PC-9 (cell line): ENCODE measurements around the gene OTUD1. TPM values are rescaled to one million over a fixed set of nuclear protein-coding genes. Genes with fewer than 3 reads are reported as not detected.

Experiments
- BruUV-seq: library from RNA; stranded (reverse); fragments of 400-500 nt; replicated peaks from 2 replicates; lab custom pipeline; 2021; lab: Mats Ljungman, UMichigan
- CTCF ChIA-PET: fragments of 300-600 bp; sonication (Branson Sonifier 250); formaldehyde crosslinking; loops from one replicate; lab custom pipeline; 2022; ENCODE audit warnings: antibody characterized with exemption; lab: Charles Lee
- POLR2A ChIA-PET: fragments of 300-600 bp; sonication (Branson Sonifier 250); formaldehyde crosslinking; loops from one replicate; lab custom pipeline; 2022; ENCODE audit warnings: antibody characterized with exemption; ENCODE audit not compliant: unreplicated experiment; lab: Charles Lee
- DNase-seq, 2 experiments: peaks; one replicate each; pipeline versions ENCODE4 v3.0.0 to v3.0.0-alpha.2; 2015 to 2022; ENCODE audit warnings: mixed read lengths in 1 of 2
- H2AFZ ChIP-seq: fragments of 200-600 bp; sonication (generic); 2 replicates; pipeline ENCODE4 v1.8.1; 2017; ENCODE audit warnings: antibody characterized with exemption
- H3F3A ChIP-seq: fragments of 200-600 bp; sonication (generic); 2 replicates; pipeline ENCODE4 v1.8.1; 2017; ENCODE audit warnings: antibody characterized with exemption, mild to moderate bottlenecking, low read depth; ENCODE audit not compliant: insufficient read depth
- H3K27ac ChIP-seq: fragments of 200-600 bp; sonication (generic); 2 replicates; pipeline ENCODE4 v1.6.1; 2016; ENCODE audit warnings: mixed run types
- H3K27me3 ChIP-seq: fragments of 200-600 bp; sonication (generic); 2 replicates; pipeline ENCODE4 v1.6.1; 2016; ENCODE audit warnings: low read depth, mixed run types; ENCODE audit not compliant: insufficient read depth
- H3K36me3 ChIP-seq: fragments of 200-600 bp; sonication (generic); 2 replicates; pipeline ENCODE4 v1.6.1; 2016; ENCODE audit warnings: low read depth, mixed run types
- H3K4me1 ChIP-seq: fragments of 200-600 bp; sonication (generic); replicated peaks from 2 replicates; pipeline ENCODE4 v1.6.1; 2016; ENCODE audit warnings: mixed run types; ENCODE audit not compliant: insufficient read depth
- H3K4me2 ChIP-seq: fragments of 200-600 bp; sonication (generic); 2 replicates; pipeline ENCODE4 v1.6.1; 2017; ENCODE audit warnings: mixed run types
- H3K4me3 ChIP-seq: fragments of 200-600 bp; sonication (generic); 2 replicates; pipeline ENCODE4 v1.6.1; 2016; ENCODE audit warnings: mixed run types
- H3K79me2 ChIP-seq: fragments of 200-600 bp; sonication (generic); 2 replicates; pipeline ENCODE4 v1.6.1; 2017; ENCODE audit warnings: low read depth, mixed run types
- H3K9me2 ChIP-seq: fragments of 200-600 bp; sonication (generic); 2 replicates; pipeline ENCODE4 v1.8.1; 2017; ENCODE audit warnings: mild to moderate bottlenecking; ENCODE audit not compliant: insufficient read depth
- H3K9me3 ChIP-seq: fragments of 200-600 bp; sonication (generic); 2 replicates; pipeline ENCODE4 v1.8.1; 2016; ENCODE audit warnings: low read depth; ENCODE audit not compliant: insufficient read depth
- H4K20me1 ChIP-seq: fragments of 200-600 bp; sonication (generic); 2 replicates; pipeline ENCODE4 v1.8.1; 2017; ENCODE audit not compliant: insufficient read depth
- EZH2 ChIP-seq: fragments of 200-600 bp; sonication (generic); IDR thresholded peaks from 2 replicates; pipeline ENCODE4 v1.8.0; 2017; ENCODE audit warnings: antibody characterized with exemption, low read depth
- intact Hi-C: fragments of 100-400 bp; cut with micrococcal nuclease; formaldehyde crosslinking; loops from one replicate; pipeline ENCODE4 v1.10.0; 2022; ENCODE audit not compliant: unreplicated experiment
- total RNA-seq: library from RNA; stranded (reverse); gene quantifications from 2 replicates; pipeline ENCODE4 v1.2.3, GENCODE V29; 2021
- TF ChIP-seq, protein P1 (sequence below): fragments of 200-600 bp; sonication (generic); conservative IDR thresholded peaks from 2 replicates; pipeline ENCODE4 v1.6.1; 2017; ENCODE audit warnings: mixed run types, antibody characterized with exemption, mild to moderate bottlenecking, moderate library complexity

The OTUD1 gene
- total RNA-seq, 1 experiment from 2014 or later = 16.9 TPM

DNA sequence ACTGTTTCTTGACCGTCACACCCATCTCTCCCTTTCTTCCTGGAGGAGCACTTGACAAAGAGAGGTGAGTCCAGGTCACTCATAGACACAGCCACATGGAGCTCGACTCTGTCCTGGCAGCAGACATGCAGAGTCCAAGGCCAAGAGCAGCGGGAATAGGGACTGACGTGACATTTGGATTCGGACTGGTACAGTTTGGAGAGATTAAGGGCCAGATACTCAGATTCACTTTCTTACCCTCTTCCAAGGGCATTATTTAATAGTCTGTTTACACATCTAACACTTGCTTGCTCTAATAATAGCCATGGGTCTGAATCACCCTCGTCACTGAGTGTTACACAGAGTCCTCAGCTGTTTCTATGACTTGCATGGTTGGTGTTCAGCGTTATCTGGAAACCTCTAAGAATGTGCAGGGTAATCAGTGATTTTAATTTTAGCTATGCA is 39.2 kb upstream of the OTUD1 start:
- Histone ChIP-seq H2AFZ (no peak overlapping the region), H3K4me3 (no peak overlapping the region), H3K4me2 (no peak overlapping the region), H3K27ac (no peak overlapping the region), H3K9me2 (no peaks in the 10 kb centered on the region), H3K27me3 (no peaks in the 10 kb centered on the region), H3F3A (no peaks in the 10 kb centered on the region), H3K4me1 (no peaks in the 10 kb centered on the region), H4K20me1 (no peaks in the 10 kb centered on the region), H3K36me3 (no peaks in the 10 kb centered on the region), H3K9me3 (no peaks in the 10 kb centered on the region), H3K79me2 (no peaks in the 10 kb centered on the region)
- DNase-seq = peak in 1 of 2 experiments; percentile 44
- BruUV-seq = no TSS peak
- POLR2A ChIA-PET = no interaction called here
- CTCF ChIA-PET = interaction anchor here (0.6 kb wide), 1 partner anchor 782 kb away, joined by 3 read pairs; no protein-coding TSS in a partner anchor
- no peak for TF ChIP-seq EZH2
- TF ChIP-seq, protein P1, sequence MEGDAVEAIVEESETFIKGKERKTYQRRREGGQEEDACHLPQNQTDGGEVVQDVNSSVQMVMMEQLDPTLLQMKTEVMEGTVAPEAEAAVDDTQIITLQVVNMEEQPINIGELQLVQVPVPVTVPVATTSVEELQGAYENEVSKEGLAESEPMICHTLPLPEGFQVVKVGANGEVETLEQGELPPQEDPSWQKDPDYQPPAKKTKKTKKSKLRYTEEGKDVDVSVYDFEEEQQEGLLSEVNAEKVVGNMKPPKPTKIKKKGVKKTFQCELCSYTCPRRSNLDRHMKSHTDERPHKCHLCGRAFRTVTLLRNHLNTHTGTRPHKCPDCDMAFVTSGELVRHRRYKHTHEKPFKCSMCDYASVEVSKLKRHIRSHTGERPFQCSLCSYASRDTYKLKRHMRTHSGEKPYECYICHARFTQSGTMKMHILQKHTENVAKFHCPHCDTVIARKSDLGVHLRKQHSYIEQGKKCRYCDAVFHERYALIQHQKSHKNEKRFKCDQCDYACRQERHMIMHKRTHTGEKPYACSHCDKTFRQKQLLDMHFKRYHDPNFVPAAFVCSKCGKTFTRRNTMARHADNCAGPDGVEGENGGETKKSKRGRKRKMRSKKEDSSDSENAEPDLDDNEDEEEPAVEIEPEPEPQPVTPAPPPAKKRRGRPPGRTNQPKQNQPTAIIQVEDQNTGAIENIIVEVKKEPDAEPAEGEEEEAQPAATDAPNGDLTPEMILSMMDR = no peak
- intact Hi-C loops = no loop called here

GRCh38 chr10:23402856-23403255 is 36.0 kb upstream of the OTUD1 start:
- TF ChIP-seq, protein P1 = no peak
- no peak for TF ChIP-seq EZH2
- H4K20me1 ChIP-seq = no peaks in the 10 kb centered on the region
- intact Hi-C loops = no loop called here
- CTCF ChIA-PET = interaction anchor here (0.6 kb wide), 1 partner anchor 46 kb away, joined by 3 read pairs; no protein-coding TSS in a partner anchor
- BruUV-seq = no TSS peak
- H3K4me3 ChIP-seq = no peak overlapping the region
- H3K4me2 ChIP-seq = no peak overlapping the region
- no peaks in the 10 kb centered on the region for H3K4me1 ChIP-seq
- no peaks in the 10 kb centered on the region for H3F3A ChIP-seq
- POLR2A ChIA-PET = no interaction called here
- no peaks in the 10 kb centered on the region for H3K36me3 ChIP-seq
- H3K9me2 ChIP-seq = no peaks in the 10 kb centered on the region
- H3K9me3 ChIP-seq = no peaks in the 10 kb centered on the region
- H2AFZ ChIP-seq = no peak overlapping the region
- no peaks in the 10 kb centered on the region for H3K79me2 ChIP-seq
- no peak overlapping the region for H3K27ac ChIP-seq
- DNase-seq = no peak
- no peaks in the 10 kb centered on the region for H3K27me3 ChIP-seq

- ChIA-PET POLR2A (no interaction called here), CTCF (interaction anchor here (0.6 kb wide), 1 partner anchor 47 kb away, joined by 3 read pairs; no protein-coding TSS in a partner anchor)
- no peak overlapping the region for H3K4me2 ChIP-seq
- no peak overlapping the region for H3K27ac ChIP-seq
- no peak overlapping the region for H3K4me3 ChIP-seq
- H3K9me2 ChIP-seq = no peaks in the 10 kb centered on the region
- H3K27me3 ChIP-seq = no peaks in the 10 kb centered on the region
- no peak for DNase-seq
- intact Hi-C loops = no loop called here
- H4K20me1 ChIP-seq = no peaks in the 10 kb centered on the region
- BruUV-seq = no TSS peak
- no peaks in the 10 kb centered on the region for H3K36me3 ChIP-seq
- no peaks in the 10 kb centered on the region for H3K4me1 ChIP-seq
- TF ChIP-seq, protein P1 = no peak
- no peak for TF ChIP-seq EZH2
- no peak overlapping the region for H2AFZ ChIP-seq
- H3K79me2 ChIP-seq = no peaks in the 10 kb centered on the region
- H3K9me3 ChIP-seq = no peaks in the 10 kb centered on the region
- H3F3A ChIP-seq = no peaks in the 10 kb centered on the region
Measured at GRCh38 chr10:23403278-23403677, 35.6 kb upstream of the OTUD1 start.
